NCI-H748 treated with DMSO at 0.1 percent for 48 hours (cell line): ENCODE results near the gene ITM2A.

Experiments
- DNase-seq: peaks from one replicate; lab custom pipeline; 2025; lab: John Stamatoyannopoulos, UW

The ITM2A gene

DNA sequence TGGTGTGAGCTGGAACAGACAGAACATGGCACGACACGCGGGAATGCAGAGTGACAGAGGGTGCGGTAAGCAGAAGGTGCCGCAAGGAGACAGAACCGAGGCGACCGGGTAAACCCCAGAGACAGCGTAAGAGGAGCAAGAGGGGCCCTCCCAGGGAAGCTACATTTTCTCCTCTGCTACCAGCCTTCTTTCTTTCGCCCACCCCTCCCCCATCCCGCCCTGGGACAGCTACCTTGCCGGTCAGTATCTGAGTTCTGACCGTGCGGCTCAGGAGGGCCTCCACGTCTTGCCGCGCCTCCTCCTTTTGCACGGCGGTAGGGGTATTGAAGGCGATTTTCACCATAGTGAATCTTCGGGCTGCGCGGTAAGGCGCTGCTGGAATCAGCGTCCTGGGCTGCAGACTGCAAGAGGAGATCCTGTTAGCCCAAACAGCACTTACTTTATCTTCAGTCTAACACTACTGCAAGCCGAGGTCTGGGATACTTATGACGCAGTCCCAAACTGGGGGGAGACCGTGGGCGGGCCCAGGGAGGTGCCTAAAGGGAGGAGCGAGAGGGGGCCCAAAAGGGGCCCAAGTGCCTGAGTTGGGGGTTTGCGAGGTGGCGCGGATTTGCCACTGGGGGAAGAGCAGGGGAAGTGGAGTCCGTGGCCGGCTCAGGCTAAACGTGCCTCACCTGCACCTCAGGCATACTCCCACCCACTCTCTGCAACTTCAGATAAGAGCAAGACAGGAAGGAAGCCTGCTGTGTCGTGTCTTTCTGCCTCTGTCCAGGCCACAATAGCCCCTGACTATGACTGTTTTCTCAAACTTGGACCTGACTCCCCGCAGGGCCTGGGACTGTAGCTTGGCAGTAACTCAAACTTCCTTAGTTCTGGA, at the start of gene ITM2A:
ITM2A (minus strand) TSS at position 462 of the 877 bp plus-strand sequence; CDS start at position 343, 119 bp downstream.
- no peak for DNase-seq

- DNase-seq: no peak
Observed at GRCh38 chrX:79415056-79415455, 47.9 kb upstream of the ITM2A start.

GRCh38 chrX:79413963-79414362, 46.8 kb upstream of the ITM2A start:
- DNase-seq: no peak

DNA sequence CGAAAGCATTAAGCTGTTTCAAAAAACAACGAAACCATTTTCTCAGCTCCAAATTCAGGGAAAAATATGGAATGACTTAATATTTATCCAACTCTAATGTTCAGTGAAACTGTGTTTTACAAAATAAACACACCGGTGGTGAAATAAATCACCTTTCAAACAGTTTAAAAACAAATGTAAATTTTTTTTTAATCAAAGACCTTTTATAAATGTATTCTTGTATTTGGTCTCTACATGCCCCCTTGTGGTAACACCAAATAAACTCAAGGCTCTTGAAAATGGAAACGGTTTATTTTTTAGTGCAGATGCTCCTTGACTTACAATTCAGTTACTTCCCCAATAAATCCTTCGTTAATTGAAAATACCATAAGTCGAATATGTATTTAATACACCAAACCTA, 45.8 kb upstream of the ITM2A start:
- DNase-seq: no peak

DNA sequence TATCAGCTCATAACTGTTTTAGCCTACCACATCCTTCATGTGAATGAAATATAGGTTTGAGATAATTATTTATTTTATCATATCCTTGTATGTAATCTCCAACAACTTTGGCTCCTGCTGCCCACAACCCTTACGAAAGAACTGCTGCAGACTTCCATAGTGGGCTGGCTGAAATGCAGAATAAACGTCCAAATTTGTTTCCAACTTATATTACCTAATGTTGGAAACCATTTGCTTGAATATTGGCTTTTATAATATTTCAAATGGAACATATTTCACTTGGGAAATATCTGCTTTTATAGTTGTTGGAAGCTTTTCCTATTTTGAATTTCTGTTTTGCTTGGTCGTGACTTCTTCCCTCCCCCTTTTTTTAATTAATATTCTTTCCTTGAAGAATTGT, 45.0 kb upstream of the ITM2A start:
- DNase-seq: no peak

- DNase-seq: no peak
Observed at GRCh38 chrX:79409657-79410056, 42.5 kb upstream of the ITM2A start.

DNA sequence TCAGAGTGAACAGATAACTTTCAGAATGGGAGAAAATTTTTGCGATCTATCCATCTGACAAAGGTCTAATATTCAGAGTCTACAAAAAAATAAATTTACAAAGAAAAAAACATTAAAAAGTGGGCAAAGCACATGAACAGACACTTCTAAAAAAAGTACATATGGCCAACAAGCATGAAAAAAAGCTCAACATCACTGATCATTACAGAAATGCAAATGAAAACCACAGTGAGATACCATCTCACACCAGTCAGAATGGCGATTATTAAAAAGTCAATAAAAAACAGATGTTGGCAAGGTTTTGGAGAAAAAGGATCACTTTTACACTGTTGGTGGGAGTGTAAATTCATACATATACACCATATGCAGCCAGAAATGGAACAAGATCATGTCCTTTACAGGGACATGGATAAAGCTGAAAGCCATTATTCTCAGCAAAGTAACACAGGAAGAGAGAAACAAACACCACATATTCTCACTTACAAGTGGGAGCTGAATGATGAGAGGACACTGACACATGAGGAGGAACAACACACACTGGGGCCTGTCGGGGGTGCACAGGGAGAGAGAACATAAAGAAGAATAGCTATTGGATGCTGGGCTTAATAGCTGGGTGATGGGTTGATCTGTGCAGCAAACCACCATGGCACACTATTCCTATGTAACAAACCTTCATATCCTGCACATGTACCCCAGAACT, 41.6 kb upstream of the ITM2A start:
- no peak for DNase-seq

GRCh38 chrX:79400623-79401022, 33.5 kb upstream of the ITM2A start:
- no peak for DNase-seq

- no peak for DNase-seq
Observed at GRCh38 chrX:79375340-79375739, 8.2 kb upstream of the ITM2A start.

DNA sequence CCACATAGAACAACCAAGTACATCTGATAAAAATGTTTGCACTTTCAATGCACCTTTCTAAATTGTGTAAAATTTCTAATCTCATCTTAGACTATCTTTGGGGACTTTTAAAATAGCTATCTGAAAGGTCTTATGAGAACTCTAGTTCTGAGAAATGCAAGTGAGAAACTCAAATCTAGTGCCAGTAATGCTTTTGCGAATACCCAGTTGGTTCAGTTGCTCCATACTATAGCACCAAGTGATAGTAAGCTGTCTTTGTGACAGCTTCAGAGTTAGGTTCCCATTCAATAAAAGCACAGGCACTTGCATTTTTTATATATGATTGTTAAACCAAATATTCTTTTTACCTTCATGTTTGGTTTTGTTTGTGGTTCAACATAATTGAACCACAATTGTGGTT, 4.5 kb upstream of the ITM2A start:
- no peak for DNase-seq

DNA sequence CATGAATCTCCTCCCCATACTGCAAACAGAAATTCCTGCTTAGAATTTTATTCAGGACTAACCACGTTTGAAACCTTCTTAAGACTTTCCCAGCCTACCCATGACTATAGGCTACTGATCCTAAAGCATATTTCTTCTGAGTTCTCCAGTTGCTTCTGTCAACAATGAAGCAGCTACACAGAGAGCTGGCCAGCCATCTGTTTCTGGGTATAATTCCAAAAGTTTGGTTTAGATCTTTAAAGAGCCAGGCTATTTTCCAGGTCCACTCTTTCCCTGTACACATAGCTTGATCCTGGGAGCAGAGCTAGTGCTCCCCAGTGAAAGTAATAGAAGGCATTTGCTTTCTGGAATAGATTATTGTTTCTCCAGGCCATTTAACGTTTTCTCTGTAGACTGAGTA, 4.0 kb upstream of the ITM2A start:
- DNase-seq: no peak

GRCh38 chrX:79369871-79370270, 2.7 kb upstream of the ITM2A start:
- DNase-seq: no peak

DNA sequence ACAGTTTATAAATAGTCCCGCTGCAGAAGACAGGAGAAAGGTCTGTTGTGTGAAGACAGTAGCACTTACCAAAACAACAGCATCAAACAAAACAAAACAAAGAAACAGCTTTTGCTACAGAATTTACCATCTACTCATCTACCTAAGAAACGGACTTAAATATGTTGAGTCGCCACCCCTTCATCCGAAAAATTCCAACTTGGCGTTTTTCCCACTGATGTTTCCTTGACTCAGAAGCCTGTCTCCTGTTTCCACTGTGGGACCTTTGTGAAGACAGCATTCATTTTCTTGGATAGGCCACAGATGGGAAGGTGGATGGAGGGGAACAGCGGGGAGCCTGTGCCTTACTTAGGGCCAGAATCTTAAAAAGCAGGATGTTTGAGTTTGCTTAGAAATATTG, 1.3 kb upstream of the ITM2A start:
- no peak for DNase-seq

- DNase-seq: no peak
Observed at GRCh38 chrX:79367907-79368306, 773 bp upstream of the ITM2A start.

DNA sequence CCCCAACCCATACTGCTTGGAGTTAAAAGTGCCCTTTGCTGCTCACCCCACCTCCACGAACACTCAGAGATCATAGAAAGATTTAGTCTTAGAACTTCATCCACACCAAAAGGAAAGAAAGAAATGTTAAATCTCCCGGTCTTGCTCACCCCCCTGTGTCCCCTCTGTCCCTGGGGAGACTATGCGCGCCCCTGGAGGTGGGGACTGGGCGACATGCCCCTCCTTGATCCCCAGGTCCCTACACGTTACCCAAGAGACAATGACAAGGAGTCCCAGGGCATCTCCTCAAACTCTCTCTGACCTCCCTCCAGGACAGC, 620 bp downstream of the ITM2A start:
- DNase-seq: no peak

DNA sequence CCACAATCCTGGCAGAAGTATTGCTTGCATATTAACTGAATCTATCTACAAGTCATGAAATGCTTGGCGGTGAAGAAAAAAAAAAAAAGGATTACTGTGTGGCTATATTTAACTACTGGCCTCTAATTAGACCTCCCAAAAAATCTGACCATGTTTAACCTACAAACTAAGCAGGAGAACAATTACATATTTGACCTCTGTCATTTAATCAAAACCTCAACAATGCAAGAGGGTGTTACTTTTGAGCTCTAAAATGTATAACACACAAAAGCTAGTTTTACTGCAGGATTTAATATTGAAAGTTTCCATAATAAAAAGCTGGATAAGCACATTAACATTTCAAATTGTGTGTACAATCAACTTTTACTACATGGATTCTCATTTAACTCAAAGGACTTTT, 1.5 kb downstream of the ITM2A start:
- no peak for DNase-seq

DNA sequence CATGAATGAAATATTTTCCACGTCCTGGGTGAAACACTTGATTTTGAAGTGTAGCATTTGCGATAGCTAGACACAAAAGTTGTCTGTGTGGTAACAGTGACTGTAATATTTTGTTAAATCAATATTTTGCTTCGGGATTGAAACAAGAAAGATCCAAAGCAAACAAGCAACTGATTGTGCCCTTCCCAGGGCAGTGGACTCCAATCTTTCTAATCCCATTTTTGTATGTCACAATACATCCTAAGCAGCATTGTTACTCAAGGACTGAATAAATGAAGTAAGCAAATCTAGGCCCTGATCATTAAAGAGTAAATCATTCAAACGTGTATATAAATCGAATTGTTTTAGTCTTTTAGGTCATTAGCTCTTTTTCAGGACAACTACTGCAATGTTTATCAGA, 2.8 kb downstream of the ITM2A start:
- DNase-seq: no peak

DNA sequence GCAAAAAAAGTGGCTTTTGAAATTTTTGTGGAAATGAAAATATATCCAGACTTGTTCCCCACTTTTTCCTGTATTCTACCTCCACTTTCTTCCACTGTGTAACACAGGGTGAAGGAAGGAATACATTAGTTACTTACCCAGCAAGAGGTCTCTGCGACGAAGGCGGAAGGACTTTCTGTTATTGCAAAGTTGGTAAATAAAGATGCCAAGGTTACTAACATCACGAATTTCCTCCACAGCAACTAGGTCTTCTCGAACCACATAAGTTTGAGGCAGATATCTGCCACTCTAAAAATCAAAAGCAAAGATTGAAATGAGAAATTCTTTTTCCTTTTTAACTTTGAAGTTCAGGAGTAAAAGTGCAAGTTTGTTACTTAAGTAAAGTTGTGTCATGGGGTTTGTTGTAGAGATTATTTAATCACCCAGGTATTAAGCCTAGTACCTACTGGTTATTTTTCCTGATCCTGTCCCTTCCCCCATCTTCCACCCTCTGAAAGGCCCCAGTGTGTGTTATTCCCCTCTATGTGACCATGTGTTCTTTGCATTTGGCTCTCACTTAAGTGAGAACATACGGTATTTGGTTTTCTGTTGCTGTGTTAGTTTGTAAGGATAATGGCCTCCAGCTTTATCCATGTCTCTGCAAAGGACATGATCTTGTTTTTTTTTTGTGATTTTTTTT, 5.8 kb downstream of the ITM2A start:
- no peak for DNase-seq

GRCh38 chrX:79336869-79337815, 30.0 kb downstream of the ITM2A start:
- DNase-seq: no peak

DNA sequence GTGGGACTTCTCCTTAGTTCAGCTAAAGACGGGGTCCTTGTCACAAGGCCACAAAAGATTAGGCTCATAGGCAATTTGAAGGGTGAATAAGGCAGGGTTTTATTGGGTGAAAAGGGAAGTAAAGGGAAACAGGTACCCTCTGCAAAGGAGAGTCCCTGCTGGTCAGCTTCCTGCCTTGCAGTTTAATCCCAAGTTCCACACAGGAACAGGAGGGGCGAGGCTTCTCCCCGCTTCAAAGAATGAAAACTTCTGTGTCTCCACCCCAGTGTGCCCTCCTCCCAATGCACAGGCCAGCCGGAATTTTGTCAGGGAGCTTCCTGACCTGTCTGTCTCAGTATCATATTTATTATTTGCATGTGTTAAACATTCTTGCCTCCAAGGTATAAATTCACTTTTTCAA, 37.1 kb downstream of the ITM2A start:
- DNase-seq: no peak

DNA sequence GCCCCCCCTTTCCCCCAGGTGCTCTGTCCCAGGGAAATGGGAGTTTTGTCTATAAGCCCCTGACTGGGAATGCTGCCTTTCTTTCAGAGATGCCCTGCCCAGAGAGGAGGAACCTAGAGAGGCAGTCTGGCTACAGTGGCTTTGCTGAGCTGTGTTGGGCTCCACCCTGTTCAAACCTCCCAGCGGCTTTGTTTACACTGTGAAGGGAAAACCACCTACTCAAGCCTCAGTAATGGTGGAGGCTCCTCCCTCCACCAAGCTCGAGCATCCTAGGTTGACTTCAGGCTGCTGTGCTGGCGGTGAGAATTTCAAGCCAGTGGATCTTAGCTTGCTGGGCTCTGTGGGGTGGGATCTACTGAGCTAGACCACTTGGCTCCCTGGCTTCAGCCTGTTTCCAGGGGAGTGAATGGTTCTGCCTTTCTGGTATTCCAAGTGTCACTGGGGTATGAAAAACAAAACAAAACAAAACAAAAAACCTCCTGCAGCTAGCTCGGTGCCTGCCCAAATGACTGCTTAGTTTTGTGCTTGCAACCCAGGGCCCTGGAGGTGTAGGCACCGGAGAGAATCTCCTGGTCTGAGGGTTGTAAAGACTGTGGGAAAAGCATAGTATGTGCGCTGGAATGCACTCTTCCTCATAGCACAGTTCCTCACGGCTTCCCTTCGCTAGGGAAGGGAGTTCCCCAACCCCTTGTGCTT, 41.7 kb downstream of the ITM2A start:
- DNase-seq: no peak
